SU-DHL-6 (cell line): ENCODE measurements around the gene MAGEB1.

Experiments used
- EZH2phosphoT487 ChIP-seq: fragments of 200-600 bp; sonication (generic), shearing (Covaris generic); conservative IDR thresholded peaks from 2 replicates; pipeline ENCODE4 v1.6.1; 2018; ENCODE audit warnings: mild to moderate bottlenecking, antibody characterized with exemption, low read length, moderate library complexity, mixed read lengths
- TF ChIP-seq, protein P1 (sequence below): fragments of 200-600 bp; sonication (generic); IDR thresholded peaks from one replicate; pipeline ENCODE4 v1.5.1; 2017; ENCODE audit warnings: antibody characterized with exemption, mild to moderate bottlenecking, low read length, moderate library complexity; ENCODE audit not compliant: insufficient read depth, poor library complexity, severe bottlenecking

- TF ChIP-seq, protein P1, sequence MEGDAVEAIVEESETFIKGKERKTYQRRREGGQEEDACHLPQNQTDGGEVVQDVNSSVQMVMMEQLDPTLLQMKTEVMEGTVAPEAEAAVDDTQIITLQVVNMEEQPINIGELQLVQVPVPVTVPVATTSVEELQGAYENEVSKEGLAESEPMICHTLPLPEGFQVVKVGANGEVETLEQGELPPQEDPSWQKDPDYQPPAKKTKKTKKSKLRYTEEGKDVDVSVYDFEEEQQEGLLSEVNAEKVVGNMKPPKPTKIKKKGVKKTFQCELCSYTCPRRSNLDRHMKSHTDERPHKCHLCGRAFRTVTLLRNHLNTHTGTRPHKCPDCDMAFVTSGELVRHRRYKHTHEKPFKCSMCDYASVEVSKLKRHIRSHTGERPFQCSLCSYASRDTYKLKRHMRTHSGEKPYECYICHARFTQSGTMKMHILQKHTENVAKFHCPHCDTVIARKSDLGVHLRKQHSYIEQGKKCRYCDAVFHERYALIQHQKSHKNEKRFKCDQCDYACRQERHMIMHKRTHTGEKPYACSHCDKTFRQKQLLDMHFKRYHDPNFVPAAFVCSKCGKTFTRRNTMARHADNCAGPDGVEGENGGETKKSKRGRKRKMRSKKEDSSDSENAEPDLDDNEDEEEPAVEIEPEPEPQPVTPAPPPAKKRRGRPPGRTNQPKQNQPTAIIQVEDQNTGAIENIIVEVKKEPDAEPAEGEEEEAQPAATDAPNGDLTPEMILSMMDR, result no peak
- TF ChIP-seq EZH2phosphoT487, result no peak
Measured at GRCh38 chrX:30283456-30284200, 36.7 kb downstream of the MAGEB1 start.
